K562 (cell line): ENCODE data around the gene KIF15. TPM values are rescaled to one million over a fixed set of nuclear protein-coding genes. Genes with fewer than 3 reads are reported as not detected.

Experiments
- ATAC-seq: fragments of 200-7000 bp; cut with Tn5 transposase; 3 replicates; pipeline ENCODE4 v1.9.1; 2020; ENCODE audit warnings: moderate library complexity
- BruUV-seq: library from RNA; stranded (reverse); fragments of 400-500 nt; replicated peaks from 2 replicates; lab custom pipeline; 2021; lab: Mats Ljungman, UMichigan
- CTCF ChIA-PET: fragments of 300-600 bp; formaldehyde crosslinking; extraction: SDS; loops from one replicate; lab custom pipeline; 2021; ENCODE audit warnings: low intra/inter-chr PET ratio; lab: Yijun Ruan, JAX
- POLR2A ChIA-PET: fragments of 300-600, 350-650 bp; sonication (Branson Sonifier 250); formaldehyde crosslinking; extraction: SDS; loops from one replicate; lab custom pipeline; 2021; ENCODE audit warnings: antibody characterized with exemption, inconsistent platforms; lab: Yijun Ruan, JAX
- DNase-seq, 4 experiments: peaks; one replicate each; pipeline versions ENCODE4 v3.0.0 to v3.0.0-alpha.2; 2011 to 2018; ENCODE audit warnings: low spot score in 3 of 4, mixed read lengths in 3 of 4; ENCODE audit errors: extremely low read depth in 1 of 4
- FAIRE-seq: peaks from 2 replicates; lab custom pipeline; 2011; peaks lifted over from hg19 to GRCh38; lab: Jason Lieb, UNC
- H2AFZ ChIP-seq: 2 replicates; pipeline ENCODE4 v1.6.0; 2011; ENCODE audit warnings: low read depth, low read length, control low read depth, inconsistent platforms
- H3K27ac ChIP-seq: fragments of 200-600 bp; 3 replicates; pipeline ENCODE4 v1.8.0; 2011; ENCODE audit warnings: low read depth, mild to moderate bottlenecking, control low read depth, inconsistent platforms, low read length, moderate library complexity, mixed read lengths; ENCODE audit errors: extremely low read depth
- H3K27me3 ChIP-seq, 2 experiments: fragments of 300-600 bp in 1 of 2; 2 replicates in 1 of 2; 3 replicates in 1 of 2; pipeline versions ENCODE4 v1.6.0 to v1.8.0; 2011; ENCODE audit warnings: inconsistent platforms in 2 of 2, low read length in 2 of 2, mild to moderate bottlenecking in 1 of 2, mixed read lengths in 1 of 2, moderate library complexity in 1 of 2; ENCODE audit not compliant: control insufficient read depth in 2 of 2, insufficient read depth in 2 of 2
- H3K36me3 ChIP-seq: fragments of 300-600 bp; 3 replicates; pipeline ENCODE4 v1.8.0; 2011; ENCODE audit warnings: mild to moderate bottlenecking, low read length, inconsistent platforms; ENCODE audit not compliant: control insufficient read depth, insufficient read depth
- H3K4me1 ChIP-seq, 2 experiments: fragments of 200-600 bp in 1 of 2; replicated peaks in 1 of 2; 2 replicates in 1 of 2; 3 replicates in 1 of 2; pipeline versions ENCODE4 v1.5.1 to v1.8.0; 2011; ENCODE audit warnings: inconsistent platforms in 2 of 2, low read length in 2 of 2, mild to moderate bottlenecking in 1 of 2, mixed read lengths in 1 of 2, moderate library complexity in 1 of 2; ENCODE audit not compliant: control insufficient read depth in 2 of 2, insufficient read depth in 2 of 2
- H3K4me2 ChIP-seq: 2 replicates; pipeline ENCODE4 v1.6.1; 2011; ENCODE audit warnings: low read length, control low read depth, inconsistent platforms, mixed read lengths; ENCODE audit not compliant: insufficient read depth
- H3K4me3 ChIP-seq: fragments of 200-600 bp; sonication (generic), shearing (Covaris generic); 2 replicates; pipeline ENCODE4 v1.5.1; 2016; ENCODE audit warnings: control low read depth, inconsistent platforms
- H3K79me2 ChIP-seq: fragments of 200-600 bp; 3 replicates; pipeline ENCODE4 v1.8.0; 2011; ENCODE audit warnings: low read length, inconsistent platforms; ENCODE audit not compliant: control insufficient read depth, insufficient read depth
- H3K9ac ChIP-seq, 2 experiments: 2 replicates each; pipeline versions ENCODE4 v1.6.0 to v1.6.1; 2011; ENCODE audit warnings: low read depth in 2 of 2, low read length in 2 of 2, control low read depth in 1 of 2, inconsistent platforms in 1 of 2, mild to moderate bottlenecking in 1 of 2, mixed read lengths in 1 of 2; ENCODE audit not compliant: insufficient read depth in 1 of 2
- H3K9me1 ChIP-seq: one replicate; pipeline ENCODE4 v1.6.0; 2011; ENCODE audit warnings: inconsistent platforms, mild to moderate bottlenecking, low read length, moderate library complexity; ENCODE audit not compliant: control insufficient read depth, insufficient read depth
- H3K9me3 ChIP-seq: replicated peaks from 2 replicates; pipeline ENCODE4 v1.5.1; 2011; ENCODE audit warnings: low read depth, low read length, inconsistent platforms; ENCODE audit not compliant: control insufficient read depth, insufficient read depth
- H4K20me1 ChIP-seq: replicated peaks from 2 replicates; pipeline ENCODE4 v1.6.1; 2011; ENCODE audit warnings: low read length, inconsistent platforms, mixed read lengths; ENCODE audit not compliant: control insufficient read depth, insufficient read depth
- CTCFL ChIP-seq: IDR thresholded peaks from 2 replicates; pipeline ENCODE4 v1.6.1; 2011; ENCODE audit warnings: borderline replicate concordance, low read depth, mild to moderate bottlenecking, moderate library complexity, low read length; ENCODE audit not compliant: insufficient read depth, poor library complexity, severe bottlenecking
- HBP1 ChIP-seq: fragments of 450-650 bp; formaldehyde crosslinking; IDR thresholded peaks from 2 replicates; pipeline ENCODE4 v1.4.0; 2022; ENCODE audit warnings: missing genetic modification characterization
- ZBTB17 ChIP-seq: fragments of 450-650 bp; formaldehyde crosslinking; IDR thresholded peaks from 2 replicates; pipeline ENCODE4 v1.4.0; 2020; ENCODE audit warnings: mild to moderate bottlenecking
- ZFP36 ChIP-seq: fragments of 150-350 bp; IDR thresholded peaks from 2 replicates; pipeline ENCODE4 v1.6.1; 2018; ENCODE audit warnings: low read length, low read depth; ENCODE audit not compliant: partially characterized antibody
- ZSCAN29 ChIP-seq: fragments of 450-650 bp; IDR thresholded peaks from 2 replicates; pipeline ENCODE4 v1.6.1; 2017
- WGBS: fragments of 100-300 bp; shearing (Covaris generic); methylation state at CpG from one replicate; pipeline ENCODE4 v1.1.6; 2016; ENCODE audit warnings: low coverage, mixed read lengths; ENCODE audit not compliant: insufficient coverage; ENCODE audit errors: missing lambda C conversion rate; 5-methylcytosine and 5-hydroxymethylcytosine counted together
- in situ Hi-C: fragments of 300-500 bp; cut with MboI; formaldehyde crosslinking; loops from 4 replicates; pipeline ENCODE4 v1.15.0; 2018; ENCODE audit warnings: inconsistent platforms, mixed read lengths
- intact Hi-C: fragments of 100-400 bp; cut with micrococcal nuclease; formaldehyde crosslinking; loops from 2 replicates; pipeline ENCODE4 v1.14.2; 2022
- polyA plus RNA-seq, 8 experiments: library from polyadenylated mRNA; depleted of rRNA in 4 of 8; stranded (reverse) in 5 of 8; unstranded in 3 of 8; fragments of >200 nt; fragmentation: Nextera tagmentation in 2 of 8; fragmentation: Illumina TruSeq in 1 of 8; extraction: Ambion mirVana in 2 of 8; extraction: Trizol in 1 of 8; gene quantifications; 2 replicates each; pipeline versions ENCODE4 v1.2.1 to v1.2.3, GENCODE V29; 2011 to 2014; ENCODE audit warnings: inconsistent platforms in 1 of 8, missing spikeins in 1 of 8
- total RNA-seq, 7 experiments: library from RNA; depleted of rRNA in 6 of 7; stranded (reverse); fragments of >200 nt in 6 of 7; fragmentation: Illumina TruSeq in 2 of 7; extraction: Trizol in 2 of 7; gene quantifications; 2 replicates each; pipeline versions ENCODE4 v1.2.1 to v1.2.3, GENCODE V29; 2011 to 2021; ENCODE audit warnings: low replicate concordance in 1 of 7

KIF15 gene
- total and polyA plus RNA-seq, 9 of the 15 experiments (the other 6 are each of a cell fraction or from before 2014, with no cell fraction given) = 9.0 to 45.9 (median 26.0) TPM

- no peak overlapping the region; a peak in 1 of 4 replicates for H3K9ac ChIP-seq
- peaks cover 32 to 58% of the 10 kb centered on the region in 2 experiments for H3K27me3 ChIP-seq
- FAIRE-seq (no peak), DNase-seq (no peak), ATAC-seq (no peak; the same call in 2 of the 3 replicates)
- H4K20me1 ChIP-seq = peaks cover 5% of the 10 kb centered on the region; the same call in 1 of the 2 replicates
- intact Hi-C loops (no loop called here), in situ Hi-C loops (no loop called here)
- no peak overlapping the region for H3K27ac ChIP-seq
- ChIA-PET CTCF (no interaction called here), POLR2A (interaction anchor here (1.0 kb wide), 2 partner anchors 9 to 17 kb away, joined by 4 to 5 read pairs; no protein-coding TSS in a partner anchor)
- WGBS = under 1% methylated on average over 7 of the region's 7 CpGs
- no peaks in the 10 kb centered on the region for H3K79me2 ChIP-seq
- H3K4me1 ChIP-seq = no peaks in the 10 kb centered on the region
- 0 out of 2 replicates have a peak overlapping the region, but pooled peaks have one; percentile 13 for H2AFZ ChIP-seq
- H3K36me3 ChIP-seq = no peaks in the 10 kb centered on the region
- H3K4me2 ChIP-seq = no peak overlapping the region
- H3K9me3 ChIP-seq = no peaks in the 10 kb centered on the region
- no TSS peak for BruUV-seq
- H3K4me3 ChIP-seq = no peak overlapping the region
- TF ChIP-seq CTCFL (no peak), ZBTB17 (CRISPR knock-in tag) (no peak), ZFP36 (no peak), HBP1 (CRISPR knock-in tag) (no peak), ZSCAN29 (no peak)
- no peaks in the 10 kb centered on the region for H3K9me1 ChIP-seq
Measured at GRCh38 chr3:44887101-44887500, 125.5 kb downstream of the KIF15 start.
